Measurements from ENCODE around the gene MAGI2.

DNA sequence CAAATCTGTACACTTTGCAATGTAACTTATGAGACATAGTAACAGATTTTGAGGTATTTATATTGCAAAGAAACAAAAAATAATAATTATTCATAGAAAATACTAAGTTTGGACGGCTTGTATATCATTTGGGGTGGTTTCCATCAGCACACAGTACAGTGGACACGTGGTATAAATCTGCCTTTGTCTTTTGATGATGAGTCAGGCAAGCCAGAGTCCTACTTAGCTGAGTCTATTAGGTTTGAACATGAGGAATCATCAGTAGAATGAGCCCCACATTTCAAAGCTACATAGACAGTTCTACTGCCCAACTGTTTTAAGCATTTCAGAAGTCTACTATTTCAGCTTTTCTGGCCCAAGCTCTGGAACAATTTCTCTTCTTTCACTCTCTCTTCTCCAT is 851.7 kb downstream of the MAGI2 start:
- TF ChIP-seq, protein P1, sequence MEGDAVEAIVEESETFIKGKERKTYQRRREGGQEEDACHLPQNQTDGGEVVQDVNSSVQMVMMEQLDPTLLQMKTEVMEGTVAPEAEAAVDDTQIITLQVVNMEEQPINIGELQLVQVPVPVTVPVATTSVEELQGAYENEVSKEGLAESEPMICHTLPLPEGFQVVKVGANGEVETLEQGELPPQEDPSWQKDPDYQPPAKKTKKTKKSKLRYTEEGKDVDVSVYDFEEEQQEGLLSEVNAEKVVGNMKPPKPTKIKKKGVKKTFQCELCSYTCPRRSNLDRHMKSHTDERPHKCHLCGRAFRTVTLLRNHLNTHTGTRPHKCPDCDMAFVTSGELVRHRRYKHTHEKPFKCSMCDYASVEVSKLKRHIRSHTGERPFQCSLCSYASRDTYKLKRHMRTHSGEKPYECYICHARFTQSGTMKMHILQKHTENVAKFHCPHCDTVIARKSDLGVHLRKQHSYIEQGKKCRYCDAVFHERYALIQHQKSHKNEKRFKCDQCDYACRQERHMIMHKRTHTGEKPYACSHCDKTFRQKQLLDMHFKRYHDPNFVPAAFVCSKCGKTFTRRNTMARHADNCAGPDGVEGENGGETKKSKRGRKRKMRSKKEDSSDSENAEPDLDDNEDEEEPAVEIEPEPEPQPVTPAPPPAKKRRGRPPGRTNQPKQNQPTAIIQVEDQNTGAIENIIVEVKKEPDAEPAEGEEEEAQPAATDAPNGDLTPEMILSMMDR (conservative IDR thresholded peaks at IDR 0.05; ENCODE audit: low read length) = no peak
- TF ChIP-seq EZH2phosphoT487 (IDR thresholded peaks at IDR 0.05; ENCODE audit: borderline replicate concordance, low read depth, low read length) = no peak
